ENCODE results near the gene OR2AJ1.

Gene OR2AJ1

GRCh38 chr1:247924868-247925267 is at the start of gene OR2AJ1:
OR2AJ1 (plus strand) TSS chr1:247924889; CDS start chr1:247933769, 8,880 bp downstream.
- no peak for DNase-seq (ENCODE audit: low read depth in 2 of 2)

- no peak for DNase-seq (ENCODE audit: low read depth in 2 of 2)
These were observed 41.3 kb upstream of the OR2AJ1 start for GRCh38 chr1:247883346-247883745.

- DNase-seq (ENCODE audit: low read depth in 2 of 2) = no peak
These were observed 39.8 kb upstream of the OR2AJ1 start for GRCh38 chr1:247884797-247885413.

- DNase-seq (ENCODE audit: low read depth in 2 of 2) = no peak
These were observed 29.5 kb upstream of the OR2AJ1 start, which contains the start of gene OR2W3 for GRCh38 chr1:247895163-247895637. OR2W3 (plus strand) TSS chr1:247895587; CDS start chr1:247895587, 0 bp downstream.

GRCh38 chr1:247895976-247896375 is 28.7 kb upstream of the OR2AJ1 start:
- DNase-seq (ENCODE audit: low read depth in 2 of 2) = no peak

- DNase-seq (ENCODE audit: low read depth in 2 of 2) = no peak
These were observed 20.6 kb upstream of the OR2AJ1 start for GRCh38 chr1:247904122-247904521.

- DNase-seq (ENCODE audit: low read depth in 2 of 2) = no peak
These were observed 19.5 kb upstream of the OR2AJ1 start for GRCh38 chr1:247905181-247905580.

- DNase-seq (ENCODE audit: low read depth in 2 of 2) = no peak
These were observed 18.7 kb upstream of the OR2AJ1 start for GRCh38 chr1:247905910-247906503.

GRCh38 chr1:247906504-247907047 is 18.1 kb upstream of the OR2AJ1 start:
- DNase-seq (ENCODE audit: low read depth in 2 of 2) = no peak

GRCh38 chr1:247908766-247909165 is 15.9 kb upstream of the OR2AJ1 start:
- DNase-seq (ENCODE audit: low read depth in 2 of 2) = no peak

- no peak for DNase-seq (ENCODE audit: low read depth in 2 of 2)
These were observed 10.9 kb upstream of the OR2AJ1 start for GRCh38 chr1:247913786-247914185.

GRCh38 chr1:247914941-247915662 is 9.6 kb upstream of the OR2AJ1 start:
- DNase-seq (ENCODE audit: low read depth in 2 of 2) = no peak

GRCh38 chr1:247919952-247920351 is 4.7 kb upstream of the OR2AJ1 start, which contains the start of gene OR2T8:
OR2T8 (plus strand) TSS chr1:247920252; CDS start chr1:247921018, 766 bp downstream.
- DNase-seq (ENCODE audit: low read depth in 2 of 2) = no peak

GRCh38 chr1:247923941-247924340 is 748 bp upstream of the OR2AJ1 start:
- no peak for DNase-seq (ENCODE audit: low read depth in 2 of 2)

GRCh38 chr1:247933989-247934388 is 9.3 kb downstream of the OR2AJ1 start:
- no peak for DNase-seq (ENCODE audit: low read depth in 2 of 2)

GRCh38 chr1:247935781-247936180 is 11.1 kb downstream of the OR2AJ1 start:
- DNase-seq (ENCODE audit: low read depth in 2 of 2) = no peak

GRCh38 chr1:247936415-247936814 is 11.7 kb downstream of the OR2AJ1 start:
- no peak for DNase-seq (ENCODE audit: low read depth in 2 of 2)

- DNase-seq (ENCODE audit: low read depth in 2 of 2) = peak; percentile 64 to 67
These were observed 12.5 kb downstream of the OR2AJ1 start for GRCh38 chr1:247936965-247937734.

- DNase-seq (ENCODE audit: low read depth in 2 of 2) = no peak
These were observed 17.9 kb downstream of the OR2AJ1 start for GRCh38 chr1:247942624-247943023.

GRCh38 chr1:247948558-247948957 is 23.9 kb downstream of the OR2AJ1 start, which contains the start of gene OR2L8:
OR2L8 (plus strand) TSS chr1:247948858; CDS start chr1:247948858, 0 bp downstream.
- no peak for DNase-seq (ENCODE audit: low read depth in 2 of 2)

- DNase-seq (ENCODE audit: low read depth in 2 of 2) = no peak
These were observed 28.7 kb downstream of the OR2AJ1 start for GRCh38 chr1:247953408-247953807.
